ENCODE measurements around the gene REXO4. TPM values are rescaled to one million over a fixed set of nuclear protein-coding genes. Genes with fewer than 3 reads are reported as not detected.
"Not testable (repeated sequence)": the region's sequence is repeated elsewhere in the genome, so short reads cannot be mapped to it uniquely, and the experiment has no call there.

Gene REXO4
- total RNA-seq, 1 donor from 2014 or later = 14.6 TPM

GRCh38 chr9:133384736-133385321 is 33.0 kb downstream of the REXO4 start:
- no peaks in the 10 kb centered on the region for H3K9me3 ChIP-seq (ENCODE audit: control insufficient read depth in 3 of 3, low read length in 3 of 3)
- no peak overlapping the region for H3K27ac ChIP-seq (ENCODE audit: low read depth, low read length)
- no peaks in the 10 kb centered on the region for H3K36me3 ChIP-seq (ENCODE audit: control insufficient read depth in 3 of 3, insufficient read depth in 3 of 3, low read length in 3 of 3)
- no peaks in the 10 kb centered on the region for H3K4me1 ChIP-seq (ENCODE audit: control insufficient read depth in 3 of 3, insufficient read depth in 3 of 3, low read length in 3 of 3)
- no peak overlapping the region for H3K9ac ChIP-seq (ENCODE audit: low read depth in 1 of 3, low read length in 3 of 3)
- no peak overlapping the region for H3K4me3 ChIP-seq (ENCODE audit: low read length in 3 of 3)
- peaks cover 1 to 7% (median 4%) of the 10 kb centered on the region in 3 donors for H3K27me3 ChIP-seq (ENCODE audit: control insufficient read depth in 3 of 3, insufficient read depth in 3 of 3, low read length in 3 of 3)

- H3K27ac ChIP-seq (ENCODE audit: low read depth, low read length) = no peak overlapping the region
- no peaks in the 10 kb centered on the region for H3K4me1 ChIP-seq (ENCODE audit: control insufficient read depth in 3 of 3, insufficient read depth in 3 of 3, low read length in 3 of 3)
- H3K36me3 ChIP-seq (ENCODE audit: control insufficient read depth in 3 of 3, insufficient read depth in 3 of 3, low read length in 3 of 3) = no peaks in the 10 kb centered on the region
- no peaks in the 10 kb centered on the region for H3K27me3 ChIP-seq (ENCODE audit: control insufficient read depth in 3 of 3, insufficient read depth in 3 of 3, low read length in 3 of 3)
- no peak overlapping the region for H3K4me3 ChIP-seq (ENCODE audit: low read length in 3 of 3)
- no peak overlapping the region for H3K9ac ChIP-seq (ENCODE audit: low read depth in 1 of 3, low read length in 3 of 3)
- no peaks in the 10 kb centered on the region for H3K9me3 ChIP-seq (ENCODE audit: control insufficient read depth in 3 of 3, low read length in 3 of 3)
Measured at GRCh38 chr9:133383438-133383837, 34.4 kb downstream of the REXO4 start.

- no peak overlapping the region for H3K4me3 ChIP-seq (ENCODE audit: low read length in 3 of 3)
Measured at GRCh38 chr9:133382507-133383141, 35.2 kb downstream of the REXO4 start.

GRCh38 chr9:133380734-133381133 is 37.1 kb downstream of the REXO4 start:
- Histone ChIP-seq H3K4me1 (ENCODE audit: control insufficient read depth in 3 of 3, insufficient read depth in 3 of 3, low read length in 3 of 3) (peaks cover 0 to 9% (median 5%) of the 10 kb centered on the region in 3 donors), H3K36me3 (ENCODE audit: control insufficient read depth in 3 of 3, insufficient read depth in 3 of 3, low read length in 3 of 3) (no peaks in the 10 kb centered on the region), H3K9me3 (ENCODE audit: control insufficient read depth in 3 of 3, low read length in 3 of 3) (no peaks in the 10 kb centered on the region)

More at GRCh38 chr9:133382507-133383141, 35.2 kb downstream of the REXO4 start:
- H3K27ac ChIP-seq (ENCODE audit: low read depth, low read length) = no peak overlapping the region
- H3K9ac ChIP-seq (ENCODE audit: low read depth in 1 of 3, low read length in 3 of 3) = no peak overlapping the region
- H3K27me3 ChIP-seq (ENCODE audit: control insufficient read depth in 3 of 3, insufficient read depth in 3 of 3, low read length in 3 of 3) = no peaks in the 10 kb centered on the region
- no peaks in the 10 kb centered on the region for H3K9me3 ChIP-seq (ENCODE audit: control insufficient read depth in 3 of 3, low read length in 3 of 3)
- H3K36me3 ChIP-seq (ENCODE audit: control insufficient read depth in 3 of 3, insufficient read depth in 3 of 3, low read length in 3 of 3) = no peaks in the 10 kb centered on the region
- H3K4me1 ChIP-seq (ENCODE audit: control insufficient read depth in 3 of 3, insufficient read depth in 3 of 3, low read length in 3 of 3) = no peaks in the 10 kb centered on the region

GRCh38 chr9:133379153-133380086 is 38.4 kb downstream of the REXO4 start:
- Histone ChIP-seq H3K9ac (ENCODE audit: low read depth in 1 of 3, low read length in 3 of 3) (no peak overlapping the region), H3K36me3 (ENCODE audit: control insufficient read depth in 3 of 3, insufficient read depth in 3 of 3, low read length in 3 of 3) (no peaks in the 10 kb centered on the region), H3K27ac (ENCODE audit: low read depth, low read length) (no peak overlapping the region), H3K4me1 (ENCODE audit: control insufficient read depth in 3 of 3, insufficient read depth in 3 of 3, low read length in 3 of 3) (peaks cover 4 to 17% (median 14%) of the 10 kb centered on the region in 3 donors), H3K9me3 (ENCODE audit: control insufficient read depth in 3 of 3, low read length in 3 of 3) (no peaks in the 10 kb centered on the region), H3K4me3 (ENCODE audit: low read length in 3 of 3) (no peak overlapping the region), H3K27me3 (ENCODE audit: control insufficient read depth in 3 of 3, insufficient read depth in 3 of 3, low read length in 3 of 3) (no peaks in the 10 kb centered on the region)

More at GRCh38 chr9:133380734-133381133, 37.1 kb downstream of the REXO4 start:
- H3K27me3 ChIP-seq (ENCODE audit: control insufficient read depth in 3 of 3, insufficient read depth in 3 of 3, low read length in 3 of 3) = no peaks in the 10 kb centered on the region
- H3K4me3 ChIP-seq (ENCODE audit: low read length in 3 of 3) = no peak overlapping the region
- no peak overlapping the region for H3K9ac ChIP-seq (ENCODE audit: low read depth in 1 of 3, low read length in 3 of 3)
- no peak overlapping the region for H3K27ac ChIP-seq (ENCODE audit: low read depth, low read length)

GRCh38 chr9:133378408-133378962 is 39.3 kb downstream of the REXO4 start:
- no peaks in the 10 kb centered on the region for H3K36me3 ChIP-seq (ENCODE audit: control insufficient read depth in 3 of 3, insufficient read depth in 3 of 3, low read length in 3 of 3)
- no peaks in the 10 kb centered on the region for H3K27me3 ChIP-seq (ENCODE audit: control insufficient read depth in 3 of 3, insufficient read depth in 3 of 3, low read length in 3 of 3)
- H3K4me3 ChIP-seq (ENCODE audit: low read length in 3 of 3) = no peak overlapping the region
- H3K9me3 ChIP-seq (ENCODE audit: control insufficient read depth in 3 of 3, low read length in 3 of 3) = no peaks in the 10 kb centered on the region
- no peak overlapping the region for H3K27ac ChIP-seq (ENCODE audit: low read depth, low read length)
- no peak overlapping the region for H3K9ac ChIP-seq (ENCODE audit: low read depth in 1 of 3, low read length in 3 of 3)
- peaks cover 8 to 17% (median 17%) of the 10 kb centered on the region in 3 donors for H3K4me1 ChIP-seq (ENCODE audit: control insufficient read depth in 3 of 3, insufficient read depth in 3 of 3, low read length in 3 of 3)

GRCh38 chr9:133377721-133378216 is 40.0 kb downstream of the REXO4 start:
- no peaks in the 10 kb centered on the region for H3K27me3 ChIP-seq (ENCODE audit: control insufficient read depth in 3 of 3, insufficient read depth in 3 of 3, low read length in 3 of 3)
- H3K27ac ChIP-seq (ENCODE audit: low read depth, low read length) = no peak overlapping the region
- no peak overlapping the region for H3K4me3 ChIP-seq (ENCODE audit: low read length in 3 of 3)
- peaks cover 0 to under 1% (median 0%) of the 10 kb centered on the region in 3 donors for H3K36me3 ChIP-seq (ENCODE audit: control insufficient read depth in 3 of 3, insufficient read depth in 3 of 3, low read length in 3 of 3)
- H3K9ac ChIP-seq (ENCODE audit: low read depth in 1 of 3, low read length in 3 of 3) = no peak overlapping the region
- no peaks in the 10 kb centered on the region for H3K9me3 ChIP-seq (ENCODE audit: control insufficient read depth in 3 of 3, low read length in 3 of 3)
- H3K4me1 ChIP-seq (ENCODE audit: control insufficient read depth in 3 of 3, insufficient read depth in 3 of 3, low read length in 3 of 3) = peaks cover 12 to 23% (median 22%) of the 10 kb centered on the region in 3 donors

- not testable (repeated sequence) for H3K4me3 ChIP-seq (ENCODE audit: low read length in 3 of 3); H3K36me3 ChIP-seq (ENCODE audit: control insufficient read depth in 3 of 3, insufficient read depth in 3 of 3, low read length in 3 of 3); H3K27me3 ChIP-seq (ENCODE audit: control insufficient read depth in 3 of 3, insufficient read depth in 3 of 3, low read length in 3 of 3); H3K9ac ChIP-seq (ENCODE audit: low read depth in 1 of 3, low read length in 3 of 3); H3K9me3 ChIP-seq (ENCODE audit: control insufficient read depth in 3 of 3, low read length in 3 of 3); H3K27ac ChIP-seq (ENCODE audit: low read depth, low read length)
- peaks cover 17 to 28% (median 27%) of the 10 kb centered on the region in 3 donors for H3K4me1 ChIP-seq (ENCODE audit: control insufficient read depth in 3 of 3, insufficient read depth in 3 of 3, low read length in 3 of 3)
Measured at GRCh38 chr9:133377280-133377679, 40.5 kb downstream of the REXO4 start.

GRCh38 chr9:133375724-133376654 is 41.8 kb downstream of the REXO4 start, which contains the start of the genes STKLD1 and SURF4:
STKLD1 (plus strand) TSS chr9:133376366; CDS start chr9:133376474, 108 bp downstream.
SURF4 (minus strand) TSS chr9:133376060; CDS start chr9:133375969, 91 bp downstream.
- peaks cover 30 to 40% (median 40%) of the 10 kb centered on the region in 3 donors for H3K4me1 ChIP-seq (ENCODE audit: control insufficient read depth in 3 of 3, insufficient read depth in 3 of 3, low read length in 3 of 3)

More at GRCh38 chr9:133375724-133376654, 41.8 kb downstream of the REXO4 start, which contains the start of the genes STKLD1 and SURF4:
- Histone ChIP-seq H3K4me3 (ENCODE audit: low read length in 3 of 3) (peak within 1 kb of the TSS; percentile 80 to 91 (median 85)), H3K27ac (ENCODE audit: low read depth, low read length) (peak within 1 kb of the TSS; percentile 80), H3K36me3 (ENCODE audit: control insufficient read depth in 3 of 3, insufficient read depth in 3 of 3, low read length in 3 of 3) (peaks cover 0 to 4% (median 0%) of the 10 kb centered on the region in 3 donors), H3K27me3 (ENCODE audit: control insufficient read depth in 3 of 3, insufficient read depth in 3 of 3, low read length in 3 of 3) (no peaks in the 10 kb centered on the region), H3K9me3 (ENCODE audit: control insufficient read depth in 3 of 3, low read length in 3 of 3) (no peaks in the 10 kb centered on the region), H3K9ac (ENCODE audit: low read depth in 1 of 3, low read length in 3 of 3) (peak within 1 kb of the TSS; percentile 92 to 94 (median 94))

All from skeletal muscle tissue (tissue), 4 donors.